HEK293 (cell line): ENCODE data around the gene PITPNC1.

Experiments
- CTCF ChIA-PET: fragments of 350-600 bp; formaldehyde crosslinking; extraction: SDS; loops from one replicate; lab custom pipeline; 2021; ENCODE audit warnings: antibody characterized with exemption; lab: Yijun Ruan, JAX
- POLR2A ChIA-PET: fragments of 300-600 bp; formaldehyde crosslinking; extraction: SDS; loops from one replicate; lab custom pipeline; 2020; ENCODE audit warnings: antibody characterized with exemption, inconsistent platforms; lab: Yijun Ruan, JAX
- H3K27ac ChIP-seq: fragments of 200-500 bp; sonication (Bioruptor generic); 2 replicates; pipeline ENCODE4 v1.5.1; 2014; ENCODE audit warnings: low read depth, low read length, control low read depth, inconsistent platforms; ENCODE audit errors: extremely low read depth
- H3K36me3 ChIP-seq, 2 experiments: fragments of 200-500 bp in 1 of 2; sonication (Bioruptor generic) in 1 of 2; 1 replicate in 1 of 2; 2 replicates in 1 of 2; pipeline ENCODE4 v1.5.1; 2014 to 2017; ENCODE audit warnings: inconsistent platforms in 2 of 2, low read length in 2 of 2; ENCODE audit not compliant: control insufficient read depth in 2 of 2, insufficient read depth in 1 of 2
- H3K4me1 ChIP-seq: fragments of 200-500 bp; sonication (Bioruptor generic); 2 replicates; pipeline ENCODE4 v1.5.1; 2014; ENCODE audit warnings: mild to moderate bottlenecking, low read length, inconsistent platforms; ENCODE audit not compliant: control insufficient read depth, insufficient read depth
- H3K4me3 ChIP-seq: 2 replicates; pipeline ENCODE4 v1.5.1; 2011; ENCODE audit warnings: low read depth, mild to moderate bottlenecking, control low read depth, low read length, moderate library complexity
- H3K9me3 ChIP-seq: fragments of 200-500 bp; sonication (Bioruptor generic); 2 replicates; pipeline ENCODE4 v1.5.1; 2014; ENCODE audit warnings: low read depth, low read length, inconsistent platforms; ENCODE audit not compliant: control insufficient read depth, insufficient read depth
- HOXD13 ChIP-seq: sonication (generic); formaldehyde crosslinking; IDR thresholded peaks from 2 replicates; pipeline ENCODE4 v1.8.0; 2022; ENCODE audit warnings: missing genetic modification reagents, borderline replicate concordance
- OSR2 ChIP-seq: fragments of 450-650 bp; formaldehyde crosslinking; IDR thresholded peaks from 2 replicates; pipeline ENCODE4 v1.5.1; 2016; ENCODE audit warnings: missing biosample characterization, missing genetic modification characterization
- PRDM1 ChIP-seq: fragments of 450-650 bp; formaldehyde crosslinking; IDR thresholded peaks from 2 replicates; pipeline ENCODE4; 2016; ENCODE audit warnings: missing biosample characterization, missing genetic modification characterization
- SCRT1 ChIP-seq: fragments of 450-650 bp; formaldehyde crosslinking; IDR thresholded peaks from 2 replicates; pipeline ENCODE4 v1.5.1; 2016; ENCODE audit warnings: missing biosample characterization, missing genetic modification characterization, borderline replicate concordance
- ZBTB17 ChIP-seq: fragments of 450-650 bp; formaldehyde crosslinking; IDR thresholded peaks from 2 replicates; pipeline ENCODE4 v1.5.1; 2016; ENCODE audit warnings: missing biosample characterization, missing genetic modification characterization
- ZBTB21 ChIP-seq: fragments of 450-650 bp; formaldehyde crosslinking; IDR thresholded peaks from 2 replicates; pipeline ENCODE4 v1.5.1; 2017; ENCODE audit warnings: missing biosample characterization, missing genetic modification characterization
- ZNF112 ChIP-seq: fragments of 450-650 bp; formaldehyde crosslinking; IDR thresholded peaks from 2 replicates; pipeline ENCODE4 v1.5.0; 2017; ENCODE audit warnings: missing biosample characterization, missing genetic modification characterization
- ZNF175 ChIP-seq: fragments of 450-650 bp; formaldehyde crosslinking; IDR thresholded peaks from 2 replicates; pipeline ENCODE4 v1.5.1; 2016; ENCODE audit warnings: missing biosample characterization, missing genetic modification characterization
- ZNF366 ChIP-seq: fragments of 450-650 bp; formaldehyde crosslinking; conservative IDR thresholded peaks from 2 replicates; pipeline ENCODE4 v1.5.1; 2016; ENCODE audit warnings: missing biosample characterization, missing genetic modification characterization
- ZNF394 ChIP-seq: fragments of 450-650 bp; formaldehyde crosslinking; IDR thresholded peaks from 2 replicates; pipeline ENCODE4 v1.5.1; 2016; ENCODE audit warnings: missing biosample characterization, missing genetic modification characterization, mild to moderate bottlenecking, moderate library complexity, borderline replicate concordance
- ZNF629 ChIP-seq: fragments of 450-650 bp; formaldehyde crosslinking; IDR thresholded peaks from 2 replicates; pipeline ENCODE4 v1.5.1; 2017; ENCODE audit warnings: missing biosample characterization, missing genetic modification characterization
- ZXDB ChIP-seq: fragments of 450-650 bp; formaldehyde crosslinking; IDR thresholded peaks from 2 replicates; pipeline ENCODE4 v1.5.1; 2016; ENCODE audit warnings: missing biosample characterization, missing genetic modification characterization
- TF ChIP-seq, protein P1 (sequence below): fragments of 450-650 bp; formaldehyde crosslinking; IDR thresholded peaks from 2 replicates; pipeline ENCODE4 v1.5.1; 2016; ENCODE audit warnings: missing biosample characterization, missing genetic modification characterization, borderline replicate concordance
- TF ChIP-seq, protein P2 (sequence below): fragments of 450-650 bp; formaldehyde crosslinking; IDR thresholded peaks from 2 replicates; pipeline ENCODE4 v1.5.1; 2016; ENCODE audit warnings: missing biosample characterization, missing genetic modification characterization
- TF ChIP-seq, protein P3 (sequence below): fragments of 450-650 bp; formaldehyde crosslinking; IDR thresholded peaks from 2 replicates; pipeline ENCODE4 v1.5.1; 2016; ENCODE audit warnings: missing biosample characterization, missing genetic modification characterization
- TF ChIP-seq, protein P4 (sequence below): fragments of 450-650 bp; formaldehyde crosslinking; IDR thresholded peaks from 2 replicates; pipeline ENCODE4 v1.5.1; 2016; ENCODE audit warnings: missing biosample characterization, missing genetic modification characterization
- TF ChIP-seq, protein P5 (sequence below): fragments of 450-650 bp; formaldehyde crosslinking; optimal IDR thresholded peaks from 2 replicates; pipeline ENCODE3; 2016; ENCODE audit warnings: missing biosample characterization, mild to moderate bottlenecking, missing genetic modification characterization

PITPNC1 gene

DNA sequence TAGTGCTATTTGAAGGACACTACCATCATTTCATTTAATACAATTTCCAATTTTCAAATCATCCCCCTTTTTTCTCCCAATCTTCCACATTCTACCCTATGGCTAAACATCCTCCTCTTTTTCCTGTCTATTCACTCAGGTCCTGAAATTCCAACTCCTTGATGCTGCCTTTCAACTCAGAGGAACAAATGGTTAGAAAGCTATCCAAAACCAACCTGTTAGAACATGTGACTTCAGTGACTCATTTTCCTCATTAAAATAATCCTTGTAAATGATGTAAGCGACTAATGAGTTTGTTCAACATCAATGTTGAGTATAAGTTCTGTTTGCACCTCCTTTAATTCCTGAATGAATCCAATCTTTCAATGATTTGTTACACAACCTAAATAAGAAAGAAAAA, 16.2 kb upstream of the PITPNC1 start (continued):
- peak; percentile 62; the same call in 1 of the 2 replicates for TF ChIP-seq ZBTB17 (tag by site-specific recombination)
- no peak for TF ChIP-seq ZNF112
- TF ChIP-seq OSR2 (tag by site-specific recombination), result peak; percentile 14; the same call in 1 of the 2 replicates
- peak; percentile 39; the same call in 1 of the 2 replicates for TF ChIP-seq ZNF394 (tag by site-specific recombination)
- TF ChIP-seq, protein P1, sequence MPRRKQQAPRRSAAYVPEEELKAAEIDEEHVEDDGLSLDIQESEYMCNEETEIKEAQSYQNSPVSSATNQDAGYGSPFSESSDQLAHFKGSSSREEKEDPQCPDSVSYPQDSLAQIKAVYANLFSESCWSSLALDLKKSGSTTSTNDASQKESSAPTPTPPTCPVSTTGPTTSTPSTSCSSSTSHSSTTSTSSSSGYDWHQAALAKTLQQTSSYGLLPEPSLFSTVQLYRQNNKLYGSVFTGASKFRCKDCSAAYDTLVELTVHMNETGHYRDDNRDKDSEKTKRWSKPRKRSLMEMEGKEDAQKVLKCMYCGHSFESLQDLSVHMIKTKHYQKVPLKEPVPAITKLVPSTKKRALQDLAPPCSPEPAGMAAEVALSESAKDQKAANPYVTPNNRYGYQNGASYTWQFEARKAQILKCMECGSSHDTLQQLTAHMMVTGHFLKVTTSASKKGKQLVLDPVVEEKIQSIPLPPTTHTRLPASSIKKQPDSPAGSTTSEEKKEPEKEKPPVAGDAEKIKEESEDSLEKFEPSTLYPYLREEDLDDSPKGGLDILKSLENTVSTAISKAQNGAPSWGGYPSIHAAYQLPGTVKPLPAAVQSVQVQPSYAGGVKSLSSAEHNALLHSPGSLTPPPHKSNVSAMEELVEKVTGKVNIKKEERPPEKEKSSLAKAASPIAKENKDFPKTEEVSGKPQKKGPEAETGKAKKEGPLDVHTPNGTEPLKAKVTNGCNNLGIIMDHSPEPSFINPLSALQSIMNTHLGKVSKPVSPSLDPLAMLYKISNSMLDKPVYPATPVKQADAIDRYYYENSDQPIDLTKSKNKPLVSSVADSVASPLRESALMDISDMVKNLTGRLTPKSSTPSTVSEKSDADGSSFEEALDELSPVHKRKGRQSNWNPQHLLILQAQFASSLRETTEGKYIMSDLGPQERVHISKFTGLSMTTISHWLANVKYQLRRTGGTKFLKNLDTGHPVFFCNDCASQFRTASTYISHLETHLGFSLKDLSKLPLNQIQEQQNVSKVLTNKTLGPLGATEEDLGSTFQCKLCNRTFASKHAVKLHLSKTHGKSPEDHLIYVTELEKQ (tag by site-specific recombination), result peak; percentile 60; the same call in 1 of the 2 replicates
- TF ChIP-seq, protein P2, sequence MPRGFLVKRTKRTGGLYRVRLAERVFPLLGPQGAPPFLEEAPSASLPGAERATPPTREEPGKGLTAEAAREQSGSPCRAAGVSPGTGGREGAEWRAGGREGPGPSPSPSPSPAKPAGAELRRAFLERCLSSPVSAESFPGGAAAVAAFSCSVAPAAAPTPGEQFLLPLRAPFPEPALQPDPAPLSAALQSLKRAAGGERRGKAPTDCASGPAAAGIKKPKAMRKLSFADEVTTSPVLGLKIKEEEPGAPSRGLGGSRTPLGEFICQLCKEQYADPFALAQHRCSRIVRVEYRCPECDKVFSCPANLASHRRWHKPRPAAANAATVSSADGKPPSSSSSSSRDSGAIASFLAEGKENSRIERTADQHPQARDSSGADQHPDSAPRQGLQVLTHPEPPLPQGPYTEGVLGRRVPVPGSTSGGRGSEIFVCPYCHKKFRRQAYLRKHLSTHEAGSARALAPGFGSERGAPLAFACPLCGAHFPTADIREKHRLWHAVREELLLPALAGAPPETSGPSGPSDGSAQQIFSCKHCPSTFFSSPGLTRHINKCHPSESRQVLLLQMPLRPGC (tag by site-specific recombination), result peak; percentile 64; the same call in 1 of the 2 replicates
- TF ChIP-seq ZNF175 (tag by site-specific recombination), result no peak
- TF ChIP-seq, all 188 proteins: peak for 19

DNA sequence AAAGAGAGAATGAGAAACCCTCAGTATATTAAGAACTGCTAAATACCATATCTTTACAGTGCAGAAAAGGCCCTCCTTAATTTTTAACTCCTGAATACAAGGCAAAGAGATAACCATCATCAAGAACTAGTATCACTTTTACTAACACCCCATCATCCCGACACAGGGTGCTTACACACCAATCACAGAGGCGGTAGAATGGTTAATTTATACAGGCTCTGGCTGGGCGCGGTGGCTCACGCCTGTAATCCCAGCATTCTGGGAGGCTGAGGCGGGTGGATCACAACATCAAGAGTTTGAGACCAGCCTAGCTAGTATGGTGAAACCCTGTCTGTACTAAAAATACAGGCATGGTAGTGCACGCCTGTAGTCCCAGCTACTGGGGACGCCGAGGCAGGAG, 14.9 kb upstream of the PITPNC1 start:
- Histone ChIP-seq H3K27ac (no peak overlapping the region), H3K9me3 (no peaks in the 10 kb centered on the region), H3K36me3 (peaks cover 46 to 48% of the 10 kb centered on the region in 2 experiments), H3K4me1 (peaks cover 11% of the 10 kb centered on the region; the same call in 1 of the 2 replicates), H3K4me3 (no peak overlapping the region)
- ChIA-PET POLR2A (interaction anchor here (0.6 to 1.1 kb wide), 2 partner anchors 14 to 48 kb away, joined by 3 to 4 read pairs; no protein-coding TSS in a partner anchor), CTCF (interaction anchor here (1.0 kb wide), 2 partner anchors 17 to 241 kb away, joined by 3 read pairs; no protein-coding TSS in a partner anchor)
- TF ChIP-seq SCRT1 (no peak), ZNF366 (tag by site-specific recombination) (0 out of 2 replicates have a peak, but pooled peaks have one; percentile 10)

DNA sequence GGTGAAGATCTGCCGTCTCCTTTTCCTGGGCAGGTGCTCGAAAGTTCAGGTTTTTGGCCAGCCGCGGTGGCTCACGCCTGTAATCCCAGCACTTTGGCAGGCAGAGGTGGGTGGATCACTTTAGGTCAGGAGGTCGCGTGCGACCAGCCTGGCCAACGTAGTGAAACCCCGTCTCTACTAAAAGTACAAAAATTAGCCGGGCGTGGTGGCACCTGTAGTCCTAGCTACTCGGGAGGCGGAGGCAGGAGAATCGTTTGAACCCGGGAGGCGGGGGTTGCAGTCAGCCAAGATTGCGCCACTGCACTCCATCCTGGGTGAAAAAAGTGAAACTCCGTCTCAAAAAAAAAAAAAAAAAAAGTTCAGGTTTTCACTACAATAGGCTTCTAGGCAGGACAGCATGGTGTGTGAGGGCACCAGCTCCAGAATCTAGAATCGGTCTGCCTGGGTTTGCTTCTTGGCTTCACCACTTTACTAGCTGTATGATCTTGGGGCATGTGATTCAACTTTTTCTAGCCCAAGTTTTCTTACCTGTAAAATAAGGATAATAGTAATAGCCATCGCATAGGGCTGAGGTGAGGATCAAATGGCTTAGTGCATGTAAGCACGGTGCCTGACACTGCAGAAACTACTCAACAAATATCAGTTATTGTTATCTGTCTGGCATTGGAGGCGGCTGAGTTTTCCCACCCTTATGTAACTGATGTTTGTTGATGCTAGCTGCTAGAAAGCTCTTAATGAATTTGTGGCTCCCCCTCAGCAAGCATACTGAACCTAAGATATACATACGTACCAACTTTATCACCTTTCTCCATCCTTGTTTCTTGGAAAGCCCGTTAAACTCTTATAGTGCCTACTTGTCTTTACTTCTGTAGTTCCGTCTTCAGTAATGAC, 12.0 kb upstream of the PITPNC1 start:
- POLR2A ChIA-PET, result interaction anchor here (0.6 kb wide), 2 partner anchors 103 to 984 kb away, joined by 3 read pairs; no protein-coding TSS in a partner anchor
- Histone ChIP-seq H3K4me3 (peak overlapping the region; percentile 80), H3K36me3 (peaks cover 25 to 30% of the 10 kb centered on the region in 2 experiments), H3K9me3 (no peaks in the 10 kb centered on the region), H3K4me1 (peaks cover 11% of the 10 kb centered on the region; the same call in 1 of the 2 replicates), H3K27ac (peak overlapping the region; percentile 89; the same call in 1 of the 2 replicates)
- CTCF ChIA-PET, result interaction anchor here (0.5 to 1.6 kb wide), 9 partner anchors 9 to 341 kb away, joined by 3 to 6 read pairs (median 4); no protein-coding TSS in a partner anchor
- TF ChIP-seq, protein P3, sequence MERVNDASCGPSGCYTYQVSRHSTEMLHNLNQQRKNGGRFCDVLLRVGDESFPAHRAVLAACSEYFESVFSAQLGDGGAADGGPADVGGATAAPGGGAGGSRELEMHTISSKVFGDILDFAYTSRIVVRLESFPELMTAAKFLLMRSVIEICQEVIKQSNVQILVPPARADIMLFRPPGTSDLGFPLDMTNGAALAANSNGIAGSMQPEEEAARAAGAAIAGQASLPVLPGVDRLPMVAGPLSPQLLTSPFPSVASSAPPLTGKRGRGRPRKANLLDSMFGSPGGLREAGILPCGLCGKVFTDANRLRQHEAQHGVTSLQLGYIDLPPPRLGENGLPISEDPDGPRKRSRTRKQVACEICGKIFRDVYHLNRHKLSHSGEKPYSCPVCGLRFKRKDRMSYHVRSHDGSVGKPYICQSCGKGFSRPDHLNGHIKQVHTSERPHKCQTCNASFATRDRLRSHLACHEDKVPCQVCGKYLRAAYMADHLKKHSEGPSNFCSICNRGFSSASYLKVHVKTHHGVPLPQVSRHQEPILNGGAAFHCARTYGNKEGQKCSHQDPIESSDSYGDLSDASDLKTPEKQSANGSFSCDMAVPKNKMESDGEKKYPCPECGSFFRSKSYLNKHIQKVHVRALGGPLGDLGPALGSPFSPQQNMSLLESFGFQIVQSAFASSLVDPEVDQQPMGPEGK (tag by site-specific recombination), result 0 out of 2 replicates have a peak, but pooled peaks have one; percentile 35
- no peak for TF ChIP-seq HOXD13
- TF ChIP-seq ZNF394 (tag by site-specific recombination), result no peak
- TF ChIP-seq ZNF629 (tag by site-specific recombination), result peak; percentile 67; the same call in 1 of the 2 replicates
- TF ChIP-seq ZXDB (tag by site-specific recombination), result peak; percentile 51
- peak; percentile 90 for TF ChIP-seq PRDM1 (tag by site-specific recombination)
- TF ChIP-seq, protein P4, sequence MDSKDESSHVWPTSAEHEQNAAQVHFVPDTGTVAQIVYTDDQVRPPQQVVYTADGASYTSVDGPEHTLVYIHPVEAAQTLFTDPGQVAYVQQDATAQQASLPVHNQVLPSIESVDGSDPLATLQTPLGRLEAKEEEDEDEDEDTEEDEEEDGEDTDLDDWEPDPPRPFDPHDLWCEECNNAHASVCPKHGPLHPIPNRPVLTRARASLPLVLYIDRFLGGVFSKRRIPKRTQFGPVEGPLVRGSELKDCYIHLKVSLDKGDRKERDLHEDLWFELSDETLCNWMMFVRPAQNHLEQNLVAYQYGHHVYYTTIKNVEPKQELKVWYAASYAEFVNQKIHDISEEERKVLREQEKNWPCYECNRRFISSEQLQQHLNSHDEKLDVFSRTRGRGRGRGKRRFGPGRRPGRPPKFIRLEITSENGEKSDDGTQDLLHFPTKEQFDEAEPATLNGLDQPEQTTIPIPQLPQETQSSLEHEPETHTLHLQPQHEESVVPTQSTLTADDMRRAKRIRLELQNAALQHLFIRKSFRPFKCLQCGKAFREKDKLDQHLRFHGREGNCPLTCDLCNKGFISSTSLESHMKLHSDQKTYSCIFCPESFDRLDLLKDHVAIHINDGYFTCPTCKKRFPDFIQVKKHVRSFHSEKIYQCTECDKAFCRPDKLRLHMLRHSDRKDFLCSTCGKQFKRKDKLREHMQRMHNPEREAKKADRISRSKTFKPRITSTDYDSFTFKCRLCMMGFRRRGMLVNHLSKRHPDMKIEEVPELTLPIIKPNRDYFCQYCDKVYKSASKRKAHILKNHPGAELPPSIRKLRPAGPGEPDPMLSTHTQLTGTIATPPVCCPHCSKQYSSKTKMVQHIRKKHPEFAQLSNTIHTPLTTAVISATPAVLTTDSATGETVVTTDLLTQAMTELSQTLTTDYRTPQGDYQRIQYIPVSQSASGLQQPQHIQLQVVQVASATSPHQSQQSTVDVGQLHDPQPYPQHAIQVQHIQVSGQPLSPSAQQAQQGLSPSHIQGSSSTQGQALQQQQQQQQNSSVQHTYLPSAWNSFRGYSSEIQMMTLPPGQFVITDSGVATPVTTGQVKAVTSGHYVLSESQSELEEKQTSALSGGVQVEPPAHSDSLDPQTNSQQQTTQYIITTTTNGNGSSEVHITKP (tag by site-specific recombination), result peak; percentile 42
- TF ChIP-seq, protein P5, sequence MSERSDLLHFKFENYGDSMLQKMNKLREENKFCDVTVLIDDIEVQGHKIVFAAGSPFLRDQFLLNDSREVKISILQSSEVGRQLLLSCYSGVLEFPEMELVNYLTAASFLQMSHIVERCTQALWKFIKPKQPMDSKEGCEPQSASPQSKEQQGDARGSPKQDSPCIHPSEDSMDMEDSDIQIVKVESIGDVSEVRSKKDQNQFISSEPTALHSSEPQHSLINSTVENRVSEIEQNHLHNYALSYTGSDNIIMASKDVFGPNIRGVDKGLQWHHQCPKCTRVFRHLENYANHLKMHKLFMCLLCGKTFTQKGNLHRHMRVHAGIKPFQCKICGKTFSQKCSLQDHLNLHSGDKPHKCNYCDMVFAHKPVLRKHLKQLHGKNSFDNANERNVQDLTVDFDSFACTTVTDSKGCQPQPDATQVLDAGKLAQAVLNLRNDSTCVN, result peak; percentile 13
- TF ChIP-seq ZBTB21 (tag by site-specific recombination), result peak; percentile 36; the same call in 1 of the 2 replicates
